GM19035 (cell line): Measurements from ENCODE around the gene LYPD8.

Experiments used
- ATAC-seq: cut with Tn5 transposase; IDR thresholded peaks from one replicate; pipeline ENCODE4 v1.9.1; 2021; ENCODE audit not compliant: unreplicated experiment

Gene LYPD8

GRCh38 chr1:248758352-248758751, 2.8 kb upstream of the LYPD8 start:
- ATAC-seq, result no peak

- ATAC-seq, result no peak
Measured at GRCh38 chr1:248757784-248758195, 2.2 kb upstream of the LYPD8 start.

GRCh38 chr1:248756636-248757035, 1.1 kb upstream of the LYPD8 start:
- no peak for ATAC-seq

GRCh38 chr1:248756151-248756550, 592 bp upstream of the LYPD8 start:
- ATAC-seq, result no peak

- ATAC-seq, result no peak
Measured at GRCh38 chr1:248753708-248754280, 1.8 kb downstream of the LYPD8 start.

- no peak for ATAC-seq
Measured at GRCh38 chr1:248753029-248753594, 2.4 kb downstream of the LYPD8 start.

GRCh38 chr1:248752161-248753028, 3.2 kb downstream of the LYPD8 start:
- ATAC-seq, result no peak

- no peak for ATAC-seq
Measured at GRCh38 chr1:248751635-248752034, 3.9 kb downstream of the LYPD8 start.

GRCh38 chr1:248751142-248751541, 4.4 kb downstream of the LYPD8 start:
- ATAC-seq, result no peak

- ATAC-seq, result no peak
Measured at GRCh38 chr1:248750496-248750895, 5.1 kb downstream of the LYPD8 start.

- ATAC-seq, result no peak
Measured at GRCh38 chr1:248748211-248748610, 7.3 kb downstream of the LYPD8 start.

GRCh38 chr1:248740876-248741275, 14.7 kb downstream of the LYPD8 start:
- ATAC-seq, result no peak

GRCh38 chr1:248739572-248740205, 15.9 kb downstream of the LYPD8 start:
- no peak for ATAC-seq

GRCh38 chr1:248737457-248737856, 18.1 kb downstream of the LYPD8 start:
- no peak for ATAC-seq

GRCh38 chr1:248736977-248737376, 18.6 kb downstream of the LYPD8 start:
- no peak for ATAC-seq

- ATAC-seq, result no peak
Measured at GRCh38 chr1:248733566-248733965, 22.0 kb downstream of the LYPD8 start.

GRCh38 chr1:248730507-248731335, 24.8 kb downstream of the LYPD8 start:
- ATAC-seq, result no peak

- no peak for ATAC-seq
Measured at GRCh38 chr1:248714248-248714647, 41.3 kb downstream of the LYPD8 start.

- ATAC-seq, result no peak
Measured at GRCh38 chr1:248710305-248710900, 45.2 kb downstream of the LYPD8 start.

- no peak for ATAC-seq
Measured at GRCh38 chr1:248704606-248705005, 51.0 kb downstream of the LYPD8 start.
